Non-pigmented ciliary epithelial cell (primary cell): ENCODE data around the gene FOXJ1.
"Not testable (repeated sequence)": the region's sequence is repeated elsewhere in the genome, so short reads cannot be mapped to it uniquely, and the experiment has no call there.

Experiments
- DNase-seq: peaks from one replicate; pipeline ENCODE4 v3.0.0-alpha.2; 2010; ENCODE audit warnings: low read depth

FOXJ1 gene

GRCh38 chr17:76141212-76142038 is at the start of gene FOXJ1:
TSS of gene FOXJ1 (minus strand) at chr17:76141245. CDS start at chr17:76140395, 850 bp downstream.
- DNase-seq: peak; percentile 26

GRCh38 chr17:76189741-76190140 is 48.7 kb upstream of the FOXJ1 start:
- no peak for DNase-seq

GRCh38 chr17:76189247-76189646 is 48.2 kb upstream of the FOXJ1 start:
- no peak for DNase-seq

- no peak for DNase-seq
Observed at GRCh38 chr17:76188213-76189016, 47.4 kb upstream of the FOXJ1 start.

- DNase-seq: not testable (repeated sequence)
Observed at GRCh38 chr17:76186774-76187173, 45.7 kb upstream of the FOXJ1 start.

- no peak for DNase-seq
Observed at GRCh38 chr17:76184290-76184689, 43.2 kb upstream of the FOXJ1 start.

GRCh38 chr17:76182016-76182764 is 41.1 kb upstream of the FOXJ1 start:
- peak; percentile 41 for DNase-seq

GRCh38 chr17:76179496-76180467 is 38.7 kb upstream of the FOXJ1 start:
- no peak for DNase-seq

- no peak for DNase-seq
Observed at GRCh38 chr17:76178124-76178523, 37.1 kb upstream of the FOXJ1 start.

GRCh38 chr17:76176701-76177574 is 35.9 kb upstream of the FOXJ1 start:
- no peak for DNase-seq

GRCh38 chr17:76174037-76174436 is 33.0 kb upstream of the FOXJ1 start:
- DNase-seq: no peak

GRCh38 chr17:76173474-76173873 is 32.4 kb upstream of the FOXJ1 start:
- no peak for DNase-seq

GRCh38 chr17:76171706-76172105 is 30.7 kb upstream of the FOXJ1 start:
- DNase-seq: no peak

GRCh38 chr17:76170114-76170513 is 29.1 kb upstream of the FOXJ1 start:
- no peak for DNase-seq

GRCh38 chr17:76166906-76167305 is 25.9 kb upstream of the FOXJ1 start:
- no peak for DNase-seq

GRCh38 chr17:76166168-76166567 is 25.1 kb upstream of the FOXJ1 start:
- DNase-seq: no peak

GRCh38 chr17:76164331-76164730 is 23.3 kb upstream of the FOXJ1 start:
- DNase-seq: no peak

- DNase-seq: no peak
Observed at GRCh38 chr17:76163919-76164318, 22.9 kb upstream of the FOXJ1 start.

- no peak for DNase-seq
Observed at GRCh38 chr17:76161619-76162266, 20.7 kb upstream of the FOXJ1 start.
